ENCODE results near the gene ITPRIP. TPM values are rescaled to one million over a fixed set of nuclear protein-coding genes. Genes with fewer than 3 reads are reported as not detected.

ITPRIP gene
- total RNA-seq, 2 donors from 2014 or later: 4.7 to 7.9 TPM

DNA sequence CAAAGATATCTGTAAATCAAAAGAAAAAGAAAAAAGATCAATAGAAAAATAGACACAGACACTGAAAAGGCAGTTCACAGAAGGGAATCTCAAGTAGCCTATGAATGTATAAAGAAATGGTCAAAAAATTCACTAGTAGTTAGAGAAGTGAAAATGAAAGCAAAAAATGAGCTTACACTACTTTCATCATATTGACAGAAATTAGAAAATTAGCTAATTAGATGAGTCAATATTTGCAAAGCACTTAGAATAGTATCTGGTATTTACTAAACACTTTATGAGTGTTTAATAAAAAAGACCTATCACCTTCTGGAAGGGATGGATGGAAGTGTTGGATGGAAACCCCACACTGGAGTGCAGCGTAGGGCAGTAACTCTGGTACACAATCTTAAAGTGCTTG lies 13.7 kb upstream of the ITPRIP start:
- no peak for DNase-seq
- intact Hi-C loops (cut with DNase I): no loop called here
- ATAC-seq: no peak
- WGBS, 2 donors: 58 to 70% methylated on average over 1 of the region's 1 CpG
- H3K27ac ChIP-seq: peak overlapping the region in 1 of 4 donors; percentile 38
- H3K4me1 ChIP-seq: peaks cover 21% of the 10 kb centered on the region
- H3K4me3 ChIP-seq: no peak overlapping the region
- H3K36me3 ChIP-seq (replicated peaks in 1 of 2; ENCODE audit: insufficient read depth in 1 of 2, low read depth in 2 of 2): no peaks in the 10 kb centered on the region
- TF ChIP-seq CTCF (IDR thresholded peaks at IDR 0.05) (no peak), POLR2A (IDR thresholded peaks at IDR 0.05) (no peak)
- H3K27me3 ChIP-seq: no peaks in the 10 kb centered on the region
- no peaks in the 10 kb centered on the region for H3K9me3 ChIP-seq

- H3K27ac ChIP-seq: peak overlapping the region in 1 of 4 donors; percentile 48
- WGBS, 2 donors: 32 to 53% methylated on average over 2 of the region's 2 CpGs
- no peaks in the 10 kb centered on the region for H3K9me3 ChIP-seq
- no peak for DNase-seq
- H3K4me3 ChIP-seq: no peak overlapping the region
- no peaks in the 10 kb centered on the region for H3K27me3 ChIP-seq
- H3K4me1 ChIP-seq: peaks cover 21% of the 10 kb centered on the region
- TF ChIP-seq POLR2A (IDR thresholded peaks at IDR 0.05) (no peak), CTCF (IDR thresholded peaks at IDR 0.05) (no peak)
- ATAC-seq: no peak
- no peaks in the 10 kb centered on the region for H3K36me3 ChIP-seq (replicated peaks in 1 of 2; ENCODE audit: insufficient read depth in 1 of 2, low read depth in 2 of 2)
- intact Hi-C loops (cut with DNase I): no loop called here
These were observed 12.9 kb upstream of the ITPRIP start for GRCh38 chr10:104351061-104351702.

GRCh38 chr10:104350127-104350635 lies 11.9 kb upstream of the ITPRIP start:
- peak overlapping the region in 1 of 4 donors; percentile 11 for H3K27ac ChIP-seq
- H3K36me3 ChIP-seq (replicated peaks in 1 of 2; ENCODE audit: insufficient read depth in 1 of 2, low read depth in 2 of 2): no peaks in the 10 kb centered on the region
- peak; percentile 70 for ATAC-seq
- H3K4me3 ChIP-seq: no peak overlapping the region
- H3K27me3 ChIP-seq: no peaks in the 10 kb centered on the region
- intact Hi-C loops (cut with DNase I): no loop called here
- peak in 1 of 4 donors; percentile 47 for DNase-seq
- no peaks in the 10 kb centered on the region for H3K9me3 ChIP-seq
- TF ChIP-seq CTCF (IDR thresholded peaks at IDR 0.05) (peak; percentile 44 to 88 (median 82)), POLR2A (IDR thresholded peaks at IDR 0.05) (no peak)
- 16 to 17% methylated on average over 6 of the region's 6 CpGs for WGBS, 2 donors
- peaks cover 21% of the 10 kb centered on the region for H3K4me1 ChIP-seq

GRCh38 chr10:104349623-104350126 lies 11.4 kb upstream of the ITPRIP start:
- DNase-seq (peak in 1 of 4 donors; percentile 56), ATAC-seq (no peak)
- Histone ChIP-seq H3K4me3 (no peak overlapping the region), H3K4me1 (peaks cover 21% of the 10 kb centered on the region), H3K36me3 (replicated peaks in 1 of 2; ENCODE audit: insufficient read depth in 1 of 2, low read depth in 2 of 2) (no peaks in the 10 kb centered on the region), H3K27ac (peak overlapping the region in 1 of 4 donors; percentile 11), H3K9me3 (no peaks in the 10 kb centered on the region), H3K27me3 (no peaks in the 10 kb centered on the region)
- 18 to 21% methylated on average over 5 of the region's 5 CpGs for WGBS, 2 donors
- TF ChIP-seq POLR2A (IDR thresholded peaks at IDR 0.05): no peak
- no peak for TF ChIP-seq CTCF (IDR thresholded peaks at IDR 0.05)
- intact Hi-C loops (cut with DNase I): loop anchor here (5.0 kb wide), 2 partner anchors 42 to 57 kb away; no protein-coding TSS in a partner anchor

All from body of pancreas (tissue), 4 donors.